Measurements from ENCODE around the gene AVPI1.

Gene AVPI1, protein sequence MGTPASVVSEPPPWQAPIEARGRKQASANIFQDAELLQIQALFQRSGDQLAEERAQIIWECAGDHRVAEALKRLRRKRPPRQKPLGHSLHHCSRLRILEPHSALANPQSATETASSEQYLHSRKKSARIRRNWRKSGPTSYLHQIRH

DNA sequence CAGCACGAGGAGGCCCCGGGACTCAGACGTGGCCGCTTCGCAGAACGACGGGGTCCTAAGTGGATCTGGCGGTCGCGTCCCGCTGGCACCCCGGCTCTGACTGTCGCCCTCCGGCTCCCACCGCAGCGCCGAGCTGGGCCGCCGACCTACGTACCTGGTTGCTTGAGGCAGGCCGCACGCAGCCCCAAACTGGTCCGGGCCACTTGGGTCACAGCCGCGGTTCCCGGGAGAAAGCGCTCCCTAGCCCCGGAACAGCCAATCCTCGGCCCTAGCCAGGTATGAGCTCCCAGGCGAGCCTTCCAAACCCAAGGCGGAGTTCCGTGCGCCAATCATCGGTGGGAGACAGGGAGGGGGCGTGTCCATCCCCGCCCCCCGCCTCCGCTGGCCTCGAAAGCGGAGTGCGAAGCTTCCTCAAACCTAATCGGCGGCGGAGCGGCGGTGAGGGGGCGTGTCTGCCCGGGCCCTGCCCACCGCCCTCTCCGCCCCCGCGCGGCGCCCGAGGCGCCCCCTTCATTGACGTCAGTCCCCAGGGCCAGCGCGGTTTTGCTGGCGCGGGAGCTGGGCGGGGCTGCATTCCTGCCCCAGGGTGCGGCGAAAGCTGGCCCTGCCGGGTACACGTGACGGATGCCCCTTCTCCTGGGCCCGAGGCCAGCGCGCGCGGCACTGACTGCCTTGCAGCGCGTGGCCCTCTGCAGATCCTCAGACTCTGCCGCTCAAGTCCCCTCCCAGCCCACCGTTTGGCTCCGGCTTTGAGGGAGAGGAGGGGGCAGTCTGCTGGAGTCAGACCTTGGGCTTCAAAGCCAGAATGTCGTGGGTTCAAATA is at the start of gene AVPI1:
Gene AVPI1 (minus strand): TSS at position 280 of the 823 bp plus-strand sequence. CDS start 7,336 bp downstream, outside the sequence.
- peak within 1 kb of the TSS; percentile 67 for H3K27ac Mint-ChIP-seq
- H3K4me1 Mint-ChIP-seq (ENCODE audit: low read depth): peaks cover 17% of the 10 kb centered on the region
- H3K9me3 Mint-ChIP-seq: no peaks in the 10 kb centered on the region
- H3K4me3 Mint-ChIP-seq: peak within 1 kb of the TSS; percentile 81
- no peaks in the 10 kb centered on the region for H3K27me3 Mint-ChIP-seq
- H3K36me3 Mint-ChIP-seq (ENCODE audit: low read depth): no peaks in the 10 kb centered on the region

DNA sequence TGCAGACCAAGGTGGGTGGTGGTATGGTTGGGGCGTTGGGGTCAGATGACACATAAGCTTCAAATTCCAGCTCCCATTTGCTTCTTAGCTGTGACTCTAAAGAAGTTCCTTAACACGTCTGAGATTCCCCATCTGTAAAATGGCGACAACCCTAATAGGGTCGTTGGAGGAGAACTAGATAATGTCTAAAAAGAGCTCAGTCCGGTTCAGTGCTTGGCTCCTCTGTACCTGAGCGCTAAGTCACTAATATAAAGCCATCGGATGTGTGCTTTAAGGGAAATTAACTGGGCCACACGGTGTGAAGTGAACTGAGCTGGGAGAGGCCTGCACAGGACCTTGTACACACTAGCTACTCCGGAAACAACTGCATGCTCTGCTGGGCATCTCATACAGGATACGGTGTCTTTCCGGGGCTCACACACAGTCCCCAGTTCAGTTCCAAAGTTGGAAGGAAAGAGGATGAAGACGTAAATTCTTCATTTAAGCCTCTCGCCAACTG is 49.4 kb upstream of the AVPI1 start:
- Mint-ChIP-seq H3K4me3 (peak overlapping the region; percentile 97), H3K9me3 (peaks cover 9% of the 10 kb centered on the region), H3K4me1 (ENCODE audit: low read depth) (peaks cover 53% of the 10 kb centered on the region), H3K27me3 (no peaks in the 10 kb centered on the region), H3K36me3 (ENCODE audit: low read depth) (peaks cover 34% of the 10 kb centered on the region), H3K27ac (peak overlapping the region; percentile 98)

DNA sequence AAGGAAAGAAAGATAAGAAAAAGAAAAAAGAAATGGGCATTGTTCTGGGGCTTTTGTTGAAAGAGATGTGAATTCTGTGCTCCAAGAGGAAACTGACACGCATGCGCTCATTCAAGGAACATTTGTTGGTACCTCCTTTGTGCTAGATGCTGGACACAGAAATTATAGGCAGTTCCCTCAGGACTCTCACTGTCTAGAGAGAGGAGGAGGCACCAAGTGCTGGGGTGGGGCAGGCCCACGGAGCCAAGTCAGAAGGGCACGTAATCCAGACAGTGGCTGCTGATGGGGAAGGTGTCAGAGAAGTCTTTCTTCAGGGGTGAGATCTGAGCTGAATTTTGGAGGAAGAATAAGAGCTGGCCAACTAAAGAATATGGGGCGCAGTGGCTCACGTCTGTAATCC is 47.0 kb upstream of the AVPI1 start:
- no peak overlapping the region for H3K27ac Mint-ChIP-seq
- H3K4me1 Mint-ChIP-seq (ENCODE audit: low read depth): peaks cover 30% of the 10 kb centered on the region
- peaks cover 9% of the 10 kb centered on the region for H3K9me3 Mint-ChIP-seq
- H3K27me3 Mint-ChIP-seq: no peaks in the 10 kb centered on the region
- H3K4me3 Mint-ChIP-seq: no peak overlapping the region
- peaks cover 10% of the 10 kb centered on the region for H3K36me3 Mint-ChIP-seq (ENCODE audit: low read depth)

DNA sequence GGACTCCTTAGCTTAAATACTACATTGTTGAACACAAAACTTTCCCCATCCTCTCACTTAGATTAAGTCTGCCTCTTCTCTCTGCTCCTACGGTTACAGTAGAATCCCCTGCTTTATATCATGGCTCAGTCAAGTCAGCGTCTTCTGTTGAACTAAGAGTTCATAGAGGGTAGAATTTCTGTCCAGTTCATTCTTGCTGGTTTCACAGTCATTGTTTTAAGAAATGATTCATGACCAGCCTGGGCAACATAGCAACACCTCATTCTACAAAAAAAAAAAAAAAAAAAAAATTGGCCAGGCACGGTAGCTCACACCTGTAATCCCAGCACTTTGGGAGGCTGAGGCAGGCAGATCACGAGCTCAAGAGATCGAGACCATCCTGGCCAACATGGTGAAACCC is 46.2 kb upstream of the AVPI1 start:
- Mint-ChIP-seq H3K9me3 (peaks cover 9% of the 10 kb centered on the region), H3K4me3 (no peak overlapping the region), H3K36me3 (ENCODE audit: low read depth) (peaks cover 8% of the 10 kb centered on the region), H3K27me3 (no peaks in the 10 kb centered on the region), H3K27ac (no peak overlapping the region), H3K4me1 (ENCODE audit: low read depth) (peaks cover 24% of the 10 kb centered on the region)

DNA sequence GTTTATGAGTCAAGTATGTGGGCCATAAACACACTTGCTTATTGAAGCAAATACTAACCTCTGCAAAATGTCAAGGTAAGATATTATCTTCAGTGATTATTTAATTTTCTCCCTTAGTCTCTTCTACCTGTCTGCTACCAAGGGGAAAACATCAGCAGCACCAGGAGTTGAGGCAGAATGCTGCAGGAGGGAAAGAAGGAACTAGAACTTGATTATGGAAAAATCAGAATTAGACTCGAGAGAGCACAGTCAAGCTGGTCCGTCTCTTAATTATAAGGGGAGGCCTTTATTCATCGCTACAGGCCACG is 45.0 kb upstream of the AVPI1 start:
- H3K4me1 Mint-ChIP-seq (ENCODE audit: low read depth): peaks cover 15% of the 10 kb centered on the region
- no peaks in the 10 kb centered on the region for H3K36me3 Mint-ChIP-seq (ENCODE audit: low read depth)
- no peak overlapping the region for H3K4me3 Mint-ChIP-seq
- peaks cover 9% of the 10 kb centered on the region for H3K9me3 Mint-ChIP-seq
- no peak overlapping the region for H3K27ac Mint-ChIP-seq
- H3K27me3 Mint-ChIP-seq: no peaks in the 10 kb centered on the region

DNA sequence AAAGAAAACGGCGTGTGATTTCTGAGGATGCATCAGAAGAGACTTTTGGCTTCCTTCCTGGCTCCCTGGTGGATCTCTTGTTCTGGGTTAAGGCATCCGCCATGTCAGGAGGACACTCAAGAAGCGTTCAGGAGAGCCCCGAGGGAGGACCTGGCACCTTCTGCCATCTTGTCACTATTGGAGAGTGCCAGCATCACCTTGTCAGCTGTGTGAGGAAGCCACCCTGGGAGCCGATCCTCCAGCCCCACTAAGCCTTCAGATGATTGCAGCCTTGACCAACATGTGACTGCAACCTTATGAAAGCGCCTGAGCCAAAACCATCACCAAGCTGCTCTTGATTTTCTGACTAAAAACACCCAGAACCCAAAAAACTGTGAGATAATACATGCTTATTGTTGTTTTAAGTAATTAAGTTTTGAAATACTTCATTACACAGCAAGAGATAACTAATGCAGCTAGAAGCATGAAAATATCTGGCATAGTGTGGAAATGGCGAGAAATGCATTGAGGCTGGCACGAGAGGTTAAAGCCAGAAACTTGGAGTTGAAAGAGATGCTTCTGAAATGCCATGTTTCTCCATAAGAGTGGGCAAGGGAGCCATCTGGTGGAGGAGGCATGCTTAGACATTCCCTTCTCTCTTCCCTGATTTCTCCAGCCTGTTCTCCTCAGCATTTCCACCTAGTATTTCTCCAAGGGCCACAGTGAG is 44.5 kb upstream of the AVPI1 start:
- Mint-ChIP-seq H3K4me3 (no peak overlapping the region), H3K27me3 (no peaks in the 10 kb centered on the region), H3K4me1 (ENCODE audit: low read depth) (peaks cover 10% of the 10 kb centered on the region), H3K36me3 (ENCODE audit: low read depth) (no peaks in the 10 kb centered on the region), H3K9me3 (peaks cover 9% of the 10 kb centered on the region), H3K27ac (no peak overlapping the region)

DNA sequence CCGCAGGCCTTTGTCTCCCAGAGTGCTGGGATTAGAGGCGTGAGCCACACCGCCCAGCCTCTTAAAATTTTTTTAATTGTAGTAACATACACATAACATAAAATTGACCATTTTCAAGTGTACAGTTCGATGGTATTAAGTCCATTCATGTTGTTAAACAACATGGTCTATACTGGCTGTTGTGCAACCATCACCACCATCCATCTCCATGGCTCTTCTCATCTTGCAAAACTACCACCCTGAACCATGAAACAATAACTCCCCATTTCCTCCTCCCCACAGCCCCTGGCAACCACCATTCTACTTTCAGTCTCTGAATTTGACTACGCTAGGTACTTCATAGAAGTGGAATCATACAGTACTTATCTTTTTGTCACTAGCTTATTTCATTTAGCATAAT is 42.0 kb upstream of the AVPI1 start:
- peaks cover 11% of the 10 kb centered on the region for H3K27me3 Mint-ChIP-seq
- no peak overlapping the region for H3K27ac Mint-ChIP-seq
- no peaks in the 10 kb centered on the region for H3K36me3 Mint-ChIP-seq (ENCODE audit: low read depth)

DNA sequence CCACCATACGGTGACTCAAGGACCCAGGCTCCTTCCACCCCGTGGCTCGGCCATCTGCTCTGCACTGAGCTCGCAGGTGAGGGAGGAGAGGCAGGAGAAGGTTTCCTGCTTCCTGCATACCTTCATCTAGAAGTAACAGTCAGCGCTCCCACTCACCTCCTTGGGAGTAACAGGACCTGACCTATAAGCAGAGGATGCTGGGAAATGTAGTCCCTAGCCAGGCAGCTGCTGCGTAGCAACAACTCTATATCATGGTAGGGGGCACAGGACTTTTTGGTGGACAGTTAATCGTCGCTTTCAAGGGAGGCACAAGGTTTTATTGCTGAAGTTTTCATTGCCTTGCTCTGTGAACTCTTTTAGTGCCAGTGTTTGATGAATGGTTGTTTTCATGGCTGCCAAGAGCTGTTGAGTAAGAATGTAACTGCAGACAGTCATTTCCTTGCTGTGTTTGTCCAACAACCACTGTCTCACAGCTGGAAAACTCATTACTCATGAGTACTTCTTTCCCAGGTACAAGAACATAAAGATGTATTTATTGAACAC is 39.7 kb upstream of the AVPI1 start:
- Mint-ChIP-seq H3K36me3 (ENCODE audit: low read depth) (no peaks in the 10 kb centered on the region), H3K9me3 (no peaks in the 10 kb centered on the region), H3K27ac (no peak overlapping the region), H3K4me1 (ENCODE audit: low read depth) (no peaks in the 10 kb centered on the region), H3K4me3 (no peak overlapping the region), H3K27me3 (peaks cover 11% of the 10 kb centered on the region)

More for the DNA sequence above, 42.0 kb upstream of the AVPI1 start:
- H3K4me3 Mint-ChIP-seq: no peak overlapping the region
- H3K9me3 Mint-ChIP-seq: no peaks in the 10 kb centered on the region
- no peaks in the 10 kb centered on the region for H3K4me1 Mint-ChIP-seq (ENCODE audit: low read depth)

DNA sequence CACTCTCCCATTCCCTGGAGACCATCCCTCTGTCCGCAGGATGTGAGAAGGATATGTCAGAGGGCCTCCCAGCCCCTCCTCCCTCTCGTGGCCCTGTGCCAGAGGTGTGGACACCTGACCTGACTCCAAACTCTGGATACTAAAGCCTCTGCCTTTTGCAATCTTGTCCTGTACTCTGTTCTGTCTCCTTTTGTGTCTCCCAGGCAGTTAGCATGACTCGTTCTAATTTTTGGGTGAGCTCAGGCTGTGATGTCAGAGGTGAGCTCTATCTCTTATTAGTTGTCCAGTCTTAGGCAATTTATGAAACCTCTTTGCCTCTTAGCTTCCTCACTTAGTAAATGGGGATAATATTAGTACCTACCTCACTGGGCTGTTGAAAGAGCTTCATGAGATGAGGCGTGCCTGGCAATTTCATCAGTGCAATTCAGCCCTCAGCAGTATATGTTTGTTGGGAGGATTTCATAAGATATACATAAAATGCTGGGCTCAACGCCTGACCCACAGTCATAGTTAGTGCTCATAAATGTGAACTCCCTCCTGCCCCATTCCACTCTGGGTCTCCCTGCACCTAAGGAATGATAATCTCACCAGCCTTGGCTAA is 37.4 kb upstream of the AVPI1 start:
- Mint-ChIP-seq H3K4me1 (ENCODE audit: low read depth) (no peaks in the 10 kb centered on the region), H3K9me3 (no peaks in the 10 kb centered on the region), H3K36me3 (ENCODE audit: low read depth) (no peaks in the 10 kb centered on the region), H3K27me3 (peaks cover 11% of the 10 kb centered on the region), H3K4me3 (no peak overlapping the region), H3K27ac (no peak overlapping the region)

DNA sequence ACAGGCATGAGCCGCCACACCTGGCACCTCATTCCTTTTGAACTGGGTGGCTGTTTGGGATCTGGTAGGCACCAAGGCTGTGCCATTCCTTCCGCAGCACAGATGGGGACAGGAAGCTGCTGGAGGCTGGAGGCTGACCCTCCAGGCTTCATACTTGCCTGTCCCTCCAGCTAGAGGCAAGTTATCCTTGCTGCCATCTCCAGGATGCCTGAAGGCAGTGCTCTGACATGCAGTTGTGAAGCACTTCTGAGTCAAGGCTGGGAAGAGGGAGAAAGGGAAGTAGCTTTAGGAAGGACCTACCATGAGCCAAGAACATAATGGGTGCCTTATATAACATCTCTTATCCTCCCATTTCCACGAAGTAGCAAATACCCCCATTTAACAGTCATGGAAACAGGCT is 36.0 kb upstream of the AVPI1 start:
- no peak overlapping the region for H3K27ac Mint-ChIP-seq

DNA sequence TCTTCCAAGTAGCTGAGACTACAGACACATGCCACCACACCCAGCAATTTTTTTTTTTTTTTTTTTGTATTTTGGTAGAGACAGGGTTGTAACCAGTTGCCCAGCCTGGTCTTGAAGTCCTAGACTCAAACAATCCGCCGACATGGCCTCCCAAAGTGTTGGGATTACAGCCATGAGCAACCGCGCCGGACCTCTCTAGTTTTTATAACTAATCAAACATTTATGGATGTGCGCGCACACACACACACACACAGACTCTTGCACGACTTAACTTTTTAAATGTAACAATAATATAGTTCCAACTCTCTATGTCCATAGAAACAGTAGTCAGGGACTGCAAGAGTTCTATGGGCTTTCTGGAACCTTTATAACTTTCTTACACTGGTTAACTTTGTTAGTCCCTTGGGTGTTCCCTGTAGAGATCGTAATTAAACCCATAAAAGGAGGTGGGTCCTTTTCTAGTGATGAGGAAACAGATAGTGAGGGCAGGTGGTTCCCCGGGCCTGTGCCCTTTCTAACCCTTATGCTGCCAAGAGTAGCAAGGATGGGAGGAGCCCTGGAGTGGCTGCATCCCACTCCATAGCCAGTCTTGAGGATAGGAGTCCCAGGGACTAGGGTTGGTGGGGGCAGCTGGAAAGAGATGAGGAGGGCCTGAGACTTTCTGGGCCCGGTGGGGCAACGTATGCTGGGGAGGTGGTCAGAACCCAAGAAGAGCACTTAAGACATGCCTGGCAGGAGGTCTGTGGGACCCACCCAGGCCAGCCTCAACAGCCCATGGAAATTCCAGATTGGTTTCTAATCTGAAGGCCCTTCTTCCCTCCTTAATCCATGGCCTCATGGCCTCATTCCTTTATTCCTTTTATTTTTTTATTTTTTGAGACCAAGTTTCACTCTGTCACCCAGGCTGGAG is 35.1 kb upstream of the AVPI1 start:
- Mint-ChIP-seq H3K9me3 (no peaks in the 10 kb centered on the region), H3K4me3 (no peak overlapping the region), H3K27ac (no peak overlapping the region), H3K36me3 (ENCODE audit: low read depth) (no peaks in the 10 kb centered on the region), H3K27me3 (peaks cover 14% of the 10 kb centered on the region), H3K4me1 (ENCODE audit: low read depth) (no peaks in the 10 kb centered on the region)

More for the DNA sequence above, 36.0 kb upstream of the AVPI1 start:
- H3K36me3 Mint-ChIP-seq (ENCODE audit: low read depth): no peaks in the 10 kb centered on the region
- peaks cover 14% of the 10 kb centered on the region for H3K27me3 Mint-ChIP-seq
- H3K9me3 Mint-ChIP-seq: no peaks in the 10 kb centered on the region
- no peaks in the 10 kb centered on the region for H3K4me1 Mint-ChIP-seq (ENCODE audit: low read depth)
- no peak overlapping the region for H3K4me3 Mint-ChIP-seq

DNA sequence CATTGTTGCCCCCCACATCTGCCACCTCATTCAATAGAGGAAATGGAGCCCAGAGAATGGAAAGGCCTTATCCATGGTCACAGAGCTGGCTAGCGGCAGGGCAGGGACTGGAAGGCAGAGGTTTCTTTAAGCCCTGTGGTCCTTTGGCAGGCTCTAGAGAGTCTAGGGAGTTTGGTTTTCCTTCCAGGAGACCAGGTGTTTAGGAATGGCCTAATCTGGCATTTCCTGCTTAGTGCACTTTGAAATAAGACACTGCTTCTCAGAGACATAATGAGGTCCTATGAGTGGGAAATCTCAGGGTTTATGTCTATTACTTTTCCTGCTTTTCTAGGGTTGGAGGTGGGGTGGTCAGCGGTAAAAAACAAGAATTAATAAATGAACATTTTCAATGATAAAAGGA is 32.6 kb upstream of the AVPI1 start:
- Mint-ChIP-seq H3K4me1 (ENCODE audit: low read depth) (no peaks in the 10 kb centered on the region), H3K9me3 (no peaks in the 10 kb centered on the region), H3K36me3 (ENCODE audit: low read depth) (no peaks in the 10 kb centered on the region), H3K4me3 (no peak overlapping the region), H3K27ac (no peak overlapping the region), H3K27me3 (peaks cover 16% of the 10 kb centered on the region)

DNA sequence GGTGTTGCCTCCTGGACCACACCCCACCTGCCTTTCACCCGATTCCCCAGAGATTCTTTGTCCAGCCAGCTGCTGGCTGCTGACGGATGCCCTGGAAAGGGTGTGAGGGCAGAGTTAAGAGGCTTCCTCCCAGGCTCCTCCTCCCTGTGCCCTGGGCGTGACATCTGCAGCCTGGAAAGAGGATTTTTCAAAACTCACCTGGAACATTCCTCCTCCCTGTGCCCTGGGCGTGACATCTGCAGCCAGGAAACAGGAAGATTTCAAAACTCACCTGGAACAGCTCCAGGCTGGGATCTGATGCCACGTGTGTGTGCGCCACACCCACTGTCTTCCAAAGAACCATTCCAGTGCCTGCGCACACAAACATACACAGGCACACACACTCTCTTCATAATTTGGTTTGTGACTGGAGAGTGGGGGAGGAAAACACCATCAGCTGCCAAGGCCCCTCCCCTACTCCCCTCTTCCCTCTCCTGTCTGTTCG is 31.7 kb upstream of the AVPI1 start:
- no peaks in the 10 kb centered on the region for H3K9me3 Mint-ChIP-seq
- no peak overlapping the region for H3K27ac Mint-ChIP-seq
- H3K4me3 Mint-ChIP-seq: no peak overlapping the region
- H3K27me3 Mint-ChIP-seq: peaks cover 11% of the 10 kb centered on the region
- H3K36me3 Mint-ChIP-seq (ENCODE audit: low read depth): no peaks in the 10 kb centered on the region
- H3K4me1 Mint-ChIP-seq (ENCODE audit: low read depth): peaks cover 4% of the 10 kb centered on the region

DNA sequence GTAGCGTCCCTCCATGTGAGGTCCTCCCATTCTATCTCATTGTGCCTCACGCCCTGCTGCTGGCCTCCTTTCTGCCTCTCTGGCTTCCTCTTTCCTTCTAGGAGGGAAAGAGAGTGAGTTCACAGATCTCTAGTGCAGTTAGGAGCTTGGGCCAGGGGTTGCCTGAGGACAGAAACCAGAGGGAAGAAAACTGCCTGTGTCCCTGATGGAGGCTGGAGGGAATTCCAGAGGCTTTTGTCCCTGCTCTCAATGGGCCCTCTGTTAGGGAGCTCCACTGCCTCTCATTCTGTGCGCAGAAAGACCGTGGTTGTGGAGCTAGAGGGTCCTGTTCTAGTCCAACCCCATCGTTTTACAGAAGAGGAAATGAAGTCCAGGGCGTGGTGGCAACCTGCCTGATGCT is 31.1 kb upstream of the AVPI1 start:
- Mint-ChIP-seq H3K4me1 (ENCODE audit: low read depth) (peaks cover 4% of the 10 kb centered on the region), H3K9me3 (no peaks in the 10 kb centered on the region)

More for the DNA sequence above, 31.1 kb upstream of the AVPI1 start:
- H3K27ac Mint-ChIP-seq: no peak overlapping the region
- peaks cover 11% of the 10 kb centered on the region for H3K27me3 Mint-ChIP-seq
- no peak overlapping the region for H3K4me3 Mint-ChIP-seq
- no peaks in the 10 kb centered on the region for H3K36me3 Mint-ChIP-seq (ENCODE audit: low read depth)

Data from stimulated activated naive CD8-positive, alpha-beta T cell treated with anti-CD3 and anti-CD28 coated beads, Interleukin-15, Interleukin-2, amounts not matched to agents 100 ng/mL and 50 ng/mL, for 24 hours (primary cell).